Measurements from ENCODE around the gene E2F4.

- TF ChIP-seq USF1 (IDR thresholded peaks at IDR 0.05; ENCODE audit: borderline replicate concordance, extremely low read length, insufficient read depth, low read depth, low read length) = no peak
- TF ChIP-seq ZNF384 (IDR thresholded peaks at IDR 0.05; ENCODE audit: borderline replicate concordance, low read depth, low read length) = no peak
- no peak for TF ChIP-seq NFIC (IDR thresholded peaks at IDR 0.05; ENCODE audit: low read depth, low read length)
- peak; percentile 71 for TF ChIP-seq GATAD2B (conservative IDR thresholded peaks at IDR 0.05; ENCODE audit: low read depth)
Observed at GRCh38 chr16:67155295-67156142, 36.4 kb upstream of the E2F4 start.
